Neural progenitor cell (in vitro differentiated cells): ENCODE measurements around the gene QPCT.

Experiments used
- CTCF ChIP-seq: fragments of 200-600 bp; sonication (generic); IDR thresholded peaks from 2 replicates; pipeline ENCODE4 v1.5.1; 2017; ENCODE audit warnings: antibody characterized with exemption, mild to moderate bottlenecking
- EZH2phosphoT487 ChIP-seq: fragments of 200-600 bp; sonication (generic); IDR thresholded peaks from 2 replicates; pipeline ENCODE4 v1.6.1; 2017; ENCODE audit warnings: antibody characterized with exemption

GRCh38 chr2:37417321-37417720 lies 72.9 kb downstream of the QPCT start:
- TF ChIP-seq CTCF (no peak), EZH2phosphoT487 (no peak)
